Measurements from ENCODE around the gene NAT16. TPM values are rescaled to one million over a fixed set of nuclear protein-coding genes. Genes with fewer than 3 reads are reported as not detected.

Gene NAT16
- total and polyA plus RNA-seq, 2 of the 4 experiments (the other 2 are of a cell fraction), result 0.05 TPM; not detected in 1

DNA sequence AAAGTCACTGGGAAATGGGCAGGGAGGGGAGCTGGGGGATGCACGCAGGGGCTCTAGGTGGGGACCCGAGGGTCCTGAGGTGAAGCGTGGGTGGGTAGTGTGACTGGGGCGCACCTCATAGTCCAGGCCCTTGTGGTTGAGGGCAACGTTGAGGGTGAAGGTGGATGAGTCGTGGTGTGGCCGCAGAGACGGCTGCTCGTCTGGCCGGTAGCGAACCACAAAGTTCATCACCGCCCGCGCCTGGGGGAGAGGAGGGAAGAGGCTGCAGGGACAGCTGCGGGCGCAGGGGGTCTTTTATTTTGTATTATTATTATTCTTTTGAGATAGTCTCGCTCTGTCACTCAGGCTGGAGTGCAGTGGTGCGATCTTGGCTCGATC is 26.6 kb upstream of the NAT16 start:
- Histone ChIP-seq H3K36me3 (ENCODE audit: control insufficient read depth, insufficient read depth, low read length) (peaks cover 39% of the 10 kb centered on the region), H2BK20ac (ENCODE audit: low read depth, low read length) (no peak overlapping the region), H2AFZ (replicated peaks; ENCODE audit: low read length, poor library complexity) (no peak overlapping the region), H3K23ac (ENCODE audit: low read depth, low read length) (no peak overlapping the region), H3K4ac (ENCODE audit: low read depth, low read length) (no peak overlapping the region), H3K9me3 (ENCODE audit: control insufficient read depth, insufficient read depth, low read length) (no peaks in the 10 kb centered on the region), H3K27ac (ENCODE audit: insufficient read depth, low read length) (no peak overlapping the region), H3K27me3 (ENCODE audit: control insufficient read depth, insufficient read depth, low read length) (peaks cover 22% of the 10 kb centered on the region), H3K9me1 (ENCODE audit: insufficient read depth, low read length) (no peaks in the 10 kb centered on the region), H2BK15ac (ENCODE audit: low read depth, low read length) (no peak overlapping the region), H3K9ac (ENCODE audit: low read depth, low read length) (no peak overlapping the region), H2AK5ac (ENCODE audit: low read depth, low read length) (no peak overlapping the region), H4K5ac (ENCODE audit: low read depth, low read length) (no peak overlapping the region), H3K14ac (replicated peaks; ENCODE audit: low read depth, low read length) (no peak overlapping the region), H3K4me1 (ENCODE audit: control insufficient read depth, insufficient read depth, low read length) (no peaks in the 10 kb centered on the region), H2BK120ac (ENCODE audit: low read depth, low read length) (no peak overlapping the region), H3K4me3 (ENCODE audit: insufficient read depth, low read depth, low read length) (no peak overlapping the region), H4K8ac (ENCODE audit: low read depth in 2 of 2, low read length in 2 of 2) (no peak overlapping the region), H4K91ac (ENCODE audit: insufficient read depth, low read depth, low read length) (no peak overlapping the region), H2AK9ac (replicated peaks; ENCODE audit: low read depth, low read length, poor library complexity) (no peak overlapping the region), H3K56ac (ENCODE audit: extremely low read depth, insufficient read depth, low read length) (no peak overlapping the region), H3K18ac (ENCODE audit: low read depth, low read length) (no peak overlapping the region), H2BK5ac (ENCODE audit: low read depth, low read length, poor library complexity, severe bottlenecking) (no peak overlapping the region), H4K20me1 (ENCODE audit: insufficient read depth, low read length) (no peaks in the 10 kb centered on the region; the same call in 1 of the 2 replicates), H3K79me1 (ENCODE audit: low read depth in 1 of 2, low read length in 2 of 2) (no peaks in the 10 kb centered on the region), H3K4me2 (ENCODE audit: low read depth, low read length) (no peak overlapping the region)
- BruUV-seq (replicated peaks), result no TSS peak
- intact Hi-C loops (cut with micrococcal nuclease) (no loop called here), in situ Hi-C loops (cut with MboI; ENCODE audit: low sequenced_read_pairs) (no loop called here), dilution Hi-C loops (cut with HindIII; ENCODE audit: low sequenced_read_pairs, unreplicated experiment) (no loop called here)
- DNase-seq, result no peak
- WGBS, 2 experiments (ENCODE audit: extremely low coverage in 2 of 2, insufficient read length in 1 of 2), result 74% methylated on average over 3 of the region's 19 CpGs; no CpG with 5 or more reads in 1 of the 2 experiments
- ATAC-seq (ENCODE audit: low read depth), result no peak
- ChIA-PET CTCF (no interaction called here), POLR2A (ENCODE audit: unreplicated experiment) (no interaction called here)
- TF ChIP-seq CHD1 (IDR thresholded peaks at IDR 0.05; ENCODE audit: low read depth, low read length) (no peak), MAZ (IDR thresholded peaks at IDR 0.05; ENCODE audit: borderline replicate concordance, low read depth, low read length) (no peak), RCOR1 (IDR thresholded peaks at IDR 0.05; ENCODE audit: insufficient replicate concordance, low read length) (no peak), CEBPB (IDR thresholded peaks at IDR 0.05; ENCODE audit: low read depth, low read length) (no peak), MAFK (IDR thresholded peaks at IDR 0.05; ENCODE audit: low read depth, low read length) (no peak), SMC3 (IDR thresholded peaks at IDR 0.05; ENCODE audit: low read depth, low read length) (no peak), BHLHE40 (IDR thresholded peaks at IDR 0.05; ENCODE audit: low read depth, low read length) (no peak), FOS (IDR thresholded peaks at IDR 0.05; ENCODE audit: low read depth, low read length) (no peak), NFE2L2 (IDR thresholded peaks at IDR 0.05; ENCODE audit: low read depth, low read length) (no peak), MXI1 (IDR thresholded peaks at IDR 0.05; ENCODE audit: borderline replicate concordance, low read depth, low read length) (no peak), RAD21 (IDR thresholded peaks at IDR 0.05; ENCODE audit: low read length) (no peak), RFX5 (IDR thresholded peaks at IDR 0.05; ENCODE audit: low read depth, low read length) (no peak), POLR2A (IDR thresholded peaks at IDR 0.05; ENCODE audit: low read depth, low read length) (no peak)
- TF ChIP-seq, protein P1, sequence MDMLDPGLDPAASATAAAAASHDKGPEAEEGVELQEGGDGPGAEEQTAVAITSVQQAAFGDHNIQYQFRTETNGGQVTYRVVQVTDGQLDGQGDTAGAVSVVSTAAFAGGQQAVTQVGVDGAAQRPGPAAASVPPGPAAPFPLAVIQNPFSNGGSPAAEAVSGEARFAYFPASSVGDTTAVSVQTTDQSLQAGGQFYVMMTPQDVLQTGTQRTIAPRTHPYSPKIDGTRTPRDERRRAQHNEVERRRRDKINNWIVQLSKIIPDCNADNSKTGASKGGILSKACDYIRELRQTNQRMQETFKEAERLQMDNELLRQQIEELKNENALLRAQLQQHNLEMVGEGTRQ (IDR thresholded peaks at IDR 0.05; ENCODE audit: low read depth, low read length), result no peak
- TF ChIP-seq, protein P2, sequence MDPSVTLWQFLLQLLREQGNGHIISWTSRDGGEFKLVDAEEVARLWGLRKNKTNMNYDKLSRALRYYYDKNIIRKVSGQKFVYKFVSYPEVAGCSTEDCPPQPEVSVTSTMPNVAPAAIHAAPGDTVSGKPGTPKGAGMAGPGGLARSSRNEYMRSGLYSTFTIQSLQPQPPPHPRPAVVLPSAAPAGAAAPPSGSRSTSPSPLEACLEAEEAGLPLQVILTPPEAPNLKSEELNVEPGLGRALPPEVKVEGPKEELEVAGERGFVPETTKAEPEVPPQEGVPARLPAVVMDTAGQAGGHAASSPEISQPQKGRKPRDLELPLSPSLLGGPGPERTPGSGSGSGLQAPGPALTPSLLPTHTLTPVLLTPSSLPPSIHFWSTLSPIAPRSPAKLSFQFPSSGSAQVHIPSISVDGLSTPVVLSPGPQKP (IDR thresholded peaks at IDR 0.05; ENCODE audit: borderline replicate concordance, low read depth, low read length), result no peak
- TF ChIP-seq, protein P3, sequence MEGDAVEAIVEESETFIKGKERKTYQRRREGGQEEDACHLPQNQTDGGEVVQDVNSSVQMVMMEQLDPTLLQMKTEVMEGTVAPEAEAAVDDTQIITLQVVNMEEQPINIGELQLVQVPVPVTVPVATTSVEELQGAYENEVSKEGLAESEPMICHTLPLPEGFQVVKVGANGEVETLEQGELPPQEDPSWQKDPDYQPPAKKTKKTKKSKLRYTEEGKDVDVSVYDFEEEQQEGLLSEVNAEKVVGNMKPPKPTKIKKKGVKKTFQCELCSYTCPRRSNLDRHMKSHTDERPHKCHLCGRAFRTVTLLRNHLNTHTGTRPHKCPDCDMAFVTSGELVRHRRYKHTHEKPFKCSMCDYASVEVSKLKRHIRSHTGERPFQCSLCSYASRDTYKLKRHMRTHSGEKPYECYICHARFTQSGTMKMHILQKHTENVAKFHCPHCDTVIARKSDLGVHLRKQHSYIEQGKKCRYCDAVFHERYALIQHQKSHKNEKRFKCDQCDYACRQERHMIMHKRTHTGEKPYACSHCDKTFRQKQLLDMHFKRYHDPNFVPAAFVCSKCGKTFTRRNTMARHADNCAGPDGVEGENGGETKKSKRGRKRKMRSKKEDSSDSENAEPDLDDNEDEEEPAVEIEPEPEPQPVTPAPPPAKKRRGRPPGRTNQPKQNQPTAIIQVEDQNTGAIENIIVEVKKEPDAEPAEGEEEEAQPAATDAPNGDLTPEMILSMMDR (conservative IDR thresholded peaks at IDR 0.05; ENCODE audit: low read depth, low read length), result no peak
